Jurkat, Clone E6-1 (cell line): ENCODE data around the gene KCNJ12.
"Not testable (repeated sequence)": the region's sequence is repeated elsewhere in the genome, so short reads cannot be mapped to it uniquely, and the experiment has no call there.

Source experiments
- DNase-seq: peaks from one replicate; pipeline ENCODE4 v3.0.0-alpha.2; 2011; ENCODE audit warnings: low read depth, low spot score
- H3K4me3 ChIP-seq: 2 replicates; pipeline ENCODE4 v1.5.1; 2011; ENCODE audit warnings: mild to moderate bottlenecking, low read length, control low read depth, moderate library complexity

KCNJ12 gene

DNA sequence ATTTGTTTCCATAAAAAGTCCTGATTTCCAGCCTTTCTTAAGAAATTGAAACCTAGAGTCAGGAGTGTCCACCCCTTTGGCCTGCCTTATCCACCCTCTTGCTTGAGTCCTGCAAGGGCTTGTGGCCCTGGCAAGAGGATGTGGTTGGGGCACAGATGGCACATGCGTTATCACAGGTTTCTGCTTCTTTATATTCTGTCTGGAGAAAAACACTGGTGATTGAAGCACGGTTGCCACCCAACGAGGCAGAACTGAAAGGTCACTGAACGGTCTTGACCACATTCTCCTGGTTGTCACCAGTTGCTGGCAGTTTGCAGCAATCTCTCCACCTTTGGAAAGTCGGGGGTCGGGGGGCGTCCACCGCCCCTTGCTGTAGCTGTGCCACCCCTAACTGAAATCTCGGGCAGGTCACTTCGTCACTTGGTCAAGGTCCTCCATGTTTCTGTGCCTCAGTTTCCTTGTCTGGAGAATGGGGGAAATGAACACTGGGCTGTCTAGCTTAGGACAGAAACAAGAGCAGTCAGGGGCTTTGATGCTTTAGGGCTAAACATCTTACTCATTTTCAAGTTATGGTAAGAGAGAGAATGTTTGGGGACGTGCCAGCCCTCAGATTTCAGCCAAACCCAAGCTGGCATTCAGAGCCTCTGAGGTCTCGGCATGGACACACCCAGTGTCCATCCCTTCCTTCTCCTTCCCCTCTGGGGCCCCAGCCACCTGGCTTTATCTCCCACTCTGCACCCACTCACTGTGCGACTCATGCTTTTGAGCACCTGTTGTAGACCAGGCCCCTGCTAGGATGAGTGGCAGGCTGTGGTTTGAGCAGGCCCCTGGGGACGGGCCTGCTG, 27.9 kb upstream of the KCNJ12 start:
- not testable (repeated sequence) for DNase-seq, H3K4me3 ChIP-seq

DNA sequence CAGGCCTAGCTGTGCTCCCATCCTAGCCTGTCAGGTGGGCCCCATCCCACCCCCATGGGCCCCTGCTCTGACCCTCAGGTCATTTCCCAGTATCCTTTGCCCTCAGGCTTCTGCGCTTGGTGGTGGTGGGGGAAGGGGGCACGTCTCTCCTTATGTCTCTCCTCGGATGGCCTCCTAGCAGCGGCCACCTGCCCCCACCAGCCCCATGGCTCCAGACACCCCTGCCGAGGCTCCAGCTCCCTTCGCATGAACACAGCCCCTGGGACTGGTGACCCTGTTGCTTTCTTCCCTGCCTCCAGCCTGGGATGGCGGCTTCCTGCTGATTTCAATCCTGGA, 27.3 kb upstream of the KCNJ12 start:
- not testable (repeated sequence) for DNase-seq

DNA sequence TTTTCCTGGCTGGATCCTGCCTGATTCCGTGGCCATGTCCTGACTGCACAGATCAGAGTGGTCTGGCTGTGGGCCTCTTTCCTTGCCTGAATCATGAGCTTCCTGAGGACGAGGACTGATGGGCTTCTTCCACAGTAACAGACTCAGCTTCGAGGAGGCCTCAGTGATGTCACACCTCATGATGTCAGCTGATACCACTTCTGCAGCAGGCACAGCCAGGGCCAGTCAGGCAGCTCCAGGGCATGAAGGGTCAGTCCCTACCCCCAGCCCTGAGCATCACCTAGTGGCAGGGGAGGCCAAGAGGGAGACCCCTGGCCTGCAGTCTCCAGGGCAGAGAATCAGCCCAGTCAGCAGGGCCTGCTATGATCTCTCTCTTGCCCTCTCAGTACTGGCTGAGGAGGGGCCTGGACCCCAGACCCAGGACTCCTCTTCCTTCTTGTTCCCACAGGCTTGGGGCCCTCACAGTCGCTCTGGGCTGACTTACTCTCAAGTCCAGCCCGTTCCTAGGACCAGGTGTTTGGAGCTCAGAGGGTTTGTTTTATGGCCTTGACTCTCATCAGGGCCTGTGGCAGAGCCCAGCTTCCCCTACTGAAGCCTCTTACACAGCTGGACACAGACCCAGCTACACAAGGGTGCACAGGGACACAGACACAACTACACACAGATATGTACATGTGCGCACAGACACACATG, 26.7 kb upstream of the KCNJ12 start:
- DNase-seq, H3K4me3 ChIP-seq: not testable (repeated sequence)

More for the DNA sequence above, 27.3 kb upstream of the KCNJ12 start:
- H3K4me3 ChIP-seq = not testable (repeated sequence)

DNA sequence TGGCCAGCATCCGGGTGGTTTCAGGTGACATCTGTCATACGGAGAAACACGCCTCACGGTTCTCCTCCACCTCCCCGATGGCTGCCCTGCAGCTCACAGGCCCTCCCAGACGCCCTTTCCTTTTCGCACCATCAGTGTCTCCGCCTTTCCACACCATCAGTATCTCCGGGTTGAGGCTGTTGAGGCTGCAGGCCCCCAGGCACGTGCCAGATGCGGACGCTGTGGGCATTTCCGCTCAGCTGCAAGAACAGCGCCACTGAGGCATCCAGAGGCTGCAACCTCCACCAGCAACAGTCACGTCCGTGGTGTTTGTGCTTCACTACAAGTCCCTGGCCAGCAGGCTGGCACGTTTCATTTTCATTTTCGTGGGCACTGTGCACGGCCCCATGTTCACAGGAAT, 25.7 kb upstream of the KCNJ12 start:
- DNase-seq, H3K4me3 ChIP-seq: not testable (repeated sequence)

DNA sequence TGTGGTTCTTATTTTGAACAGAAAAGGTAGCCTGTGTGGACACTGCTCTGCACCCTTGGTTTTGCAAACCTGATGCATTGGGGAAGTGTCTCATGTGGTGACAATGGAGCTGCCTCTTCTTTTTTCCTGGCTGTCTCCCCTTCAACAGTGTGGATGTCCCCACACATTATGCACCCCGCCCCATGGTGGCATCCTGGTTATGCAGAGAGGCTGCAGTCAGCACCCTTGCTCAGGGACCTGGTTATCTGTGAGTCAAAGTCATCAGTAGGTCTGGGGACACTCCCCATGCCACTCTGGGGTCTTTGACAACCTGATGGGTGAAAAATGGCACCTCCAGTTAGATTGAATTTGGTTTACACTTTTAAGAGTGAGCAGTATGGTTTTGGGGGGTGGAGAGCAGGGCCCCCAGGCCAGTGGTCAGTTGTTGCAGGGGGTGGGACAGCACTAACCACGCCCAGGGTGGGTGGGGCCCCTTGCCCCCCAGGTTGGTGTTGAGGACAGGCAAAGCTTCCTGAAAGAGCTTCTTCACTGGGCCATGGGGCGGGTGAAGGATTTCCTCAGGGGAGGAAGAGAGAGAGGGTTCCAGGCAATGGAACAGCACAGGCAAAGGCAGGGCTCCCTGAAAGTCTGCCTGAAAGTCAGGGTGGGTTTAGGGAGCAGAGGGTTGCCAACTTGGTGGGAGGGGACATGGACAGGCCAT, 24.6 kb upstream of the KCNJ12 start:
- no peak for DNase-seq
- H3K4me3 ChIP-seq = no peak overlapping the region

DNA sequence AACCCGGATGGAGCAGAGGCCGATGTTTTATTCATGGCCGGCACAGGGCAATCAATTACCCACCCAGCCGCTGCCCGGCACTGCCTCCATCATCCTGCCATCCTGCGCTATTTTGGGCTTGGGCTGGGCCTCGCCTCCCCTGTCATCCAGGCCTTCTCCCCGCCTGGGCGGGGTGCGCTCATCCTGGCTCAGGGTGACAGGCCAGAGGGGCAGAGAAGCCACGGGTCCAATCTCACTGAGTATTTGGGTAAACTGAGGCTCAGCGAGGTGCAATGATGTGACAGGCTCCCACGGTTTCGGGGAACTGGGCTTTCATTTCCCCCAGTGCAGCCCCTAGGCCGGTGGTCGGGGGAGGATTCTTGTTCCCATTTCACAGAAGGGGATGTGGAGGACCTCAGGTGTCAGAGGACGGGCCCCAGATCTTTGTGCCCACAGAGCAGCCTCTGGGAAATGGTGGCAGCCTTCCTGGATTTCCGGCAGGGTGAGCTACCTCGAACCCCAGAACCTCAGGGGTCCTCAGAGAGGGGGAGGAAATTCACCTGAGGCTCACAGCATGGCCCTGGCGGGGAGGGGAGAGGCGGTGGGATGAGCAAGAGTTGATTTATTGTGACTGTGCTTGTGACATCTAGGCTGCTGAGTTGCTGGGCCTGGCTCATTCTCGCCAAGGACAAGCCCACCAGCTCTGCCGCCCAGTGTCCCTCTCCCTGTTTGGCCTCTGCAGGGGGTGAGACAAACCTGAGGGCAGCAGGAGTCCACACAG, 23.8 kb upstream of the KCNJ12 start:
- DNase-seq = no peak
- no peak overlapping the region for H3K4me3 ChIP-seq

DNA sequence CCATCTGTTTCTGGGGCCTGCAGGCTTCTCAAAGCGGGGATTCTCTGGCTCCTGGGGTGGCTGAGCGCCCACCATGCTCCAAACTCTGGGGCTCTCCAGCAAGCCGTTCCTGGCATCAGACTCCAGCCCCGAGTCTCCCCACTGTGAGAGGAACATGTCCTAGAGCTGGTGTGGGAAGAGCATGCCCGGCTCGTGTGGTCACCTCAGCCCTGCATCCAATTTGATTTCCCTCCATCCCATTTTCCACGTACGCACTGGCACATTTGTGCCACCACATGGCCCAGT, 23.2 kb upstream of the KCNJ12 start:
- DNase-seq = no peak
- H3K4me3 ChIP-seq = no peak overlapping the region

DNA sequence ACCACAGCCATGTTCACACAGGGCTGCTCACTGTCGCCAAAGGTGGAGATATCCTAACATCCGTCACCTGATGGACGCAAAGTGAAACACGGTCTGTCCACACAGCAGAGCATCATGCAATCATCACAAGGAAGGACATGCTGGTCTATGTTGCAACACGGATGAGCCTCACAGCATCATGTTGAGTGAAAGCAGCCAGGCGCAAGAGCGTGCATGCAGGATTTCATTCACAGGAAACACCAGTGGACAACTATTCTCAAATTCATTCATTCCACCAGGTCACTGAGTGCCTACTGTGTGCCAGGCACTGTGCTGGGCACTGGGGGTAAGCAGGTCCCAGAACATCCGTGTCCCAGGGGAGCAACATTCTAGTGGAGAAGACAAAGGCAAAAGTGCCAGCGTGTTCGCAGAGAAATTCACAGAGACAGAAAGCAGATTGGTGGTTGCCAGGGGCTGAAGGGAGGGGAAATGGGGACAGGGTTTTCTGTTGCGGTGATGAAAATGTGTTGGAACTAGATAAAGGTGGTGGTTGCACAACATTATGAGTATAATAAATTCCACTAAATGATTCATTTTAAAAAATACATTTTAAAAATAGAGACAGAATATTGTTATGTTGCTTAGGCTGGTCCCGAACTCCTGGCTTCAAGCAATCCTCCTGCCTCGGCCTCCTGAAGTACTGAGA, 22.7 kb upstream of the KCNJ12 start:
- no peak for DNase-seq

DNA sequence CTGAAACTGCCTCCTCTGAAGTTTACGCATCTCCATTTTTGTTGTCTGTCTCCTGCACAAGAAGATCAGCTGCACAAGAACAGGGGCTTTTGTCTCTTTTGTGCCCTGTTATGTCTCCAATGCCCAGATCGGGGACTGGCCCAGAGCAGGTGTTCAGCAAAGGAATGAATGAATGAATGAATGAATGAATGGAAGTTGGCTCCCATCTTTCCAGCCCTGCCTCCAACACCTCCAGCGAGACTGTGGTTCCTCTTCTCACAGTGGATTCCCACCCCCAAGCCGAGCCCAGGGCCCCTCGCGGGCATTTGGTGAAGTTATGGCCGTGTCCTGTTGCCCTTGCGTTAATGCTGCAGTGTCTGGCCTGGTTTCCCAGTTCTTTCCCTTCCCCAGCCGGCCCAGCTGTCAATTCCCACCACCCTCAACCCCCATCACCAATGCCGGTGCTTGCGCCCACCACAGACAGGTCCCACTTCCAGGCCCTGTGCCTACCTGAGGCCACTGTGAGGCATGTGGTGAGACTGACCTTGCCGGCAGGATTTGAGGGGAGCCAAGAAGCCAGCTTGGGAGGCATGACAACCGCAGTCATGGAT, 21.3 kb upstream of the KCNJ12 start:
- DNase-seq = no peak
- no peak overlapping the region for H3K4me3 ChIP-seq

More for the DNA sequence above, 22.7 kb upstream of the KCNJ12 start:
- H3K4me3 ChIP-seq = no peak overlapping the region

DNA sequence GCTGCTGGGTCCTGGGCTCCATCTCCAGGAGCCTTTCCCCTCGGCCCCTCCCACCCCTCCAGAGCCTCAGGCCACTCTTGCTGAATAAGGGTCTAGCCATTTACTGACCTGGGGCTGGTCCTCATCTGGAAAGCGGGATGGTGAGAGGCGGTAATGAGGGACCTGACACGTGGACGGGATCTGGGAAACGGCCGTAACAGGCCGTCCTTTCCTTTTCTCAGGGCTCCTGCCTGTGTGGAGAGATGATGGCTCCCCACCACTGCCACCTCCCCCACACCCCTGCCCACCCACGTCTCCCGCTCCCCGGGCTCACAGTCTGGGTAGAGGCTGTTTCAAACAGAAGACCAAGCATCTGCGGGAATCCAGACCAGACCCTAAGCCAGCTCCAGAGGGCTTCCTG, 20.6 kb upstream of the KCNJ12 start:
- H3K4me3 ChIP-seq = no peak overlapping the region
- DNase-seq = no peak

DNA sequence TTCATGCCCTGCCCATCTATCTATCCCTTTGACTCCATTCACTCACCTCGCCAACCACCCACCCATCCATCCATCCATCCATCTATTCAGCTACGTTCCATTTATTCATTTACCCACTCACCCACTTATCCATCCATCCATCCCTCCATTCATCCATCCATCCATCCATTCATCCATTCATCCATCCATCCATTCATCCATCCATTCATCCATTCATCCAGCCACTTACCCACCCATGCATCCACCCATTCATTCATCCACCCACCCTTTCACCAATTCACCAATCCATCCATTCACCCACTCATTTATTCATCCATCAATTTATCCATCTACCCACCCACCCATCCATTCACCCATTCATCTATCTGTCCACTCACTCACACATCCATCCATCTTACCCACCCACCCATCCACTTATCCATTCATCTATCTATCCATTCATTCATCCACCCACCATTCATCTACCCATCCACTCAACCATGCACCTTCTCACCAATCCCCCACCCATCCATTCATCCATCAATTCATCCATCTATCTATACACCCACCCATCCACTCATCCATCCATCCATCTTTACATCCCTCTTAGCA, 19.5 kb upstream of the KCNJ12 start:
- no peak for DNase-seq
- H3K4me3 ChIP-seq = no peak overlapping the region

DNA sequence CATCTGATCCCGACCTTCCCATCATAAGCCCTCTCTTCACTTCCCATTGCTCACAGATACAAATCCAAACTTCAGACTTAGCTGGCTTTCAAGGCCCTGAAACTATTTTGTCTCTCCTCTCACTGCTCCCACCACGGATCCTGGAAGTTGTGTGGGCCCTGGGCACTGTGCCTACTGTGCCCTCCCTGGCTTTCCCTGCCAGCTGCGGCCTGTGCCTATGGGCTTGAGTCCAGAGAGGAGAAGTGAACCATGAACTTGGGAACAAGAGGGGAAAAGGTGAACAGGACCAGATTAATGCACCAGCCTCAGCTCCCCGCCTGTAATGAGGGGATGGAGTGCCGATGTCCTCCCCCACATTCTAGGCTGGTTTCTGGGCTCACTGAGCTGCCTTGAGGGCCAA, 18.9 kb upstream of the KCNJ12 start:
- H3K4me3 ChIP-seq = no peak overlapping the region
- no peak for DNase-seq

DNA sequence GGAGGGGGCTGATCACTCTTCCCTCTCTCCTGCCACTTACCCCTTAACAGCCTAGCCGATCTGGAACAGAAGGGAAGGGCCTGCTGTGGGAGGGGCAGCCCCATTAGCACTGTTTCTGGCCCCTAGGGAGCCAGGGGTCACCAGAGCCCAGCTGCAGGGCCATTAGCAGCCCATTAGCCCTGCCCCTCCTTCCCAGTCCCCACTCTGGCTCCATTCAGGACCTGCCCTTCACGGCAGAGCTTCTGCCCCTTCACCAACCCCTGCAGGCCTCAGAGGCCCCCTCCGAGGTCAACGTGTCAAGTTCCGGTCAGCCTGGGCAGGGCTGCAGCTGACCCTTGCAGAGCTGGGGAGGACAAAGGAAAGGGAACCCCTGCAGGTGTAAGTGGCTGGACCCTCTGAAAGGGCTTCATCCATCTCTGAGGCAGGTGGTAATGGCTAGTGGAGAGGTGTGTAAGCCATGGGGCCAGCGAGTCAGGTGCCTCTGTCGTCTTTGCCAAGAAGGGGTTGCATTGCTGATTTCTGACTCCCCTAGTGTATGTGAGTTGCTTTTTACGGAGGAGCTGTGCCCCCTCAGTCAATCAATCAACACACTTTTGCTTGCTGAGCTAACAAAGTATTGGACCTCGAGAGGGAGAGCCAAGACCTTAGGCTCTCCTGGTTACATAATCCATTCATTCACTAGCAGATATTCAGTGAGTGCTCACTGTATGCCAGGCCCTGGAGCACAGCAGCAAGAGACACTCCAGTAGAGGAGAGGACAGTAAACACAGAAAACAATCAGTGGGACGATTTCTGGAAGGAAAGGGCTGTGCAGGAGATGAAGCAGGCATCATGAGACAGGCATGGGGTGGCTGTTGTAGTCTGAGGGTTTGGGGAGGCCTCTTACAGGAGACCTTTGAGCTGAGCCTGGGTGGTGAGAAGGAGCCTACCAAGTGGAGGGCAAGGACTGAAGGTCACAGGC, 18.2 kb upstream of the KCNJ12 start:
- no peak for DNase-seq
- H3K4me3 ChIP-seq = no peak overlapping the region

DNA sequence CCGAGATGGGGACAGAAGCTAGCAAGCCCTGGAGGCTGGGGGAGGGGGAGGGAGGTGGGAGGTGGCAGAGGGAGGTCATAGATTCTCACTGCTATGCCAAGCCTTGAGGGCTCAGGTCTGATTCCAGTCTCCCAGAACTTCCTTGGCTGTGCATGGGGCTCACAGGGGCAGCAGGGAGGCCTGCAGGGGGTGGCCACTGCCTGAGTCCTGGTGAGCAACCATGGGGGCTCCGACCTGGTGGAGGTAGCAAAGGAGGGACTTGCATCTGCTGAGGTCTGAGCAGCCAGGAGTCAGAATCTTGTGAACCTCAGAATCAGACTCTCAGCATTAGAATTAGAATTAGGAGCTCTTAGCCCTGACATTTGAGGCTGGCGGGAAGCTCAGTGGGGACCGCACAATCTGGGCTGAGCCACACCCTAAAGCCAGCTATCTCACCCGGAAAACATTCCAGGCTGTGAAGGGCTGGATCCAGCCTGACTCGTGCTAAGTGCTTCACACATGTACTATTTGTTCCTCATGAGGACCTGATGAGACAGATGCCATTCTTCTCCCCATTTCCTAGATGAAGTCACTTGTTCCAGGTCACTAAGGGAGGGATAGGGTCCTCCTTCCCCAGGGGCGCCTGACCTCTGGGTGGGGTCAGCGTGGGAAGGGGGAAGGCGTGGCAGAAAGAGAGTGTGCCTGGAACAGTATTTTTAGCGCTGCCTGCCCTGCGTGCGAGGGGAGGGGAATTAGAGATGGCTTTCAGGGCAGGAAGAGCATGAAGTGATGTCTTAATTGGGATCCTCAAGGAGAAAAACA, 17.3 kb upstream of the KCNJ12 start:
- no peak for DNase-seq
- no peak overlapping the region for H3K4me3 ChIP-seq

DNA sequence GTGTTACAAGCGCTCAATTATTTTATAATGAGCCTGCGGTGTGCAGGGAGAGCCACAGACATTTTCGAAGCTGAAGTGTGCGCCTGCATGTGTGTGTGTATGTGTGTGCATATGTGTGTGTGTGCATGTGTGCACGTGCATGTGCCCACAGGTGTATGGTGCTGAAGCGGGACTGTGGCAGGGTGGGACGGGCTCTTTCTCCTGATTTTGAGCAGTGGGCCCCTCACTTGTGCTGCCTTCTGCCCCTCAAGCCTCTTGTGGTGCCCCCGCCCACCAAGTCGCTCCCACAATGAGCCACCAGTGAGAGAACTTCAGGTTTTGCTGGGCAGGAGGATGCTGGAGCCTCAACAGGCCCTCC, 16.7 kb upstream of the KCNJ12 start:
- DNase-seq = no peak

DNA sequence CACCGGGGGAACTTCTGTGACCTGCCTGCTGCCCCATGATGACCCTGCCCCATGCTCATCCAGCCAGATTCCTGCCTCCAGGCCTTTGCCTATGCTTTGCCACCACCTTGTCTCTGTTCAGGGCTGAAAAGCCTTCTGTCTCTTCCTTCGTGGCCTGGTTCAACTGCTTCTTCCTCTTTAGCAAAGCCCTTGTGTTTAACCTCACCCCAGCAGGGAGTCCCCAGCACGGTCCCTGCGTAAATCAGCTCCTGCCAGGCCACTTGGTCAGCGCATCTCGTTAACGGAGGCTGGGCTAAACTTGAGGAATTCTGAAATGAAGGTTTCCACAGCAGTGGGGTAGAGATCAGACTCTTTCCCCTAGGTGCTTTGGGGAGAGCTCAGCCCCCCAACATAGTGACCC, 16.1 kb upstream of the KCNJ12 start:
- no peak overlapping the region for H3K4me3 ChIP-seq
- DNase-seq = no peak

More for the DNA sequence above, 16.7 kb upstream of the KCNJ12 start:
- no peak overlapping the region for H3K4me3 ChIP-seq
